ENCODE measurements around the gene PCDH9.
"Not testable (repeated sequence)": the region's sequence is repeated elsewhere in the genome, so short reads cannot be mapped to it uniquely, and the experiment has no call there.

Gene PCDH9

DNA sequence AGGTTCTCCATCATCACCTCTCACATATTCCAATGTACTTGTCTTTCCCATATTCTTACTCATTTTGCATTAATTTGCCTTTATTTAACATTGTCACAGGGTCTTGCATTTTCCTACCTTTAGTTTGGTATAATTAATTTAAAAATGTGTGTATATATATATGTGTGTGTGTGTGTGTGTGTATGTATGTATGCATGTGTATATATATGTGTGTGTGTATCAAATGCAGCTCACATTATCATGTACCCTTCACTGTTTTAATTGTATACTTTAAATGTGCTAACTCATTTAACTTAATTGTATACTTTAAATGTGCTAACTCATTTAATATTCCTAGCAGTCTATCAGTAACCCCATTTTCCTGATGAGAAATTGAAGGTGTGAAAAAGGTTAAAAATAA lies 104.5 kb downstream of the PCDH9 start:
- no peak for DNase-seq (ENCODE audit: low spot score)

DNA sequence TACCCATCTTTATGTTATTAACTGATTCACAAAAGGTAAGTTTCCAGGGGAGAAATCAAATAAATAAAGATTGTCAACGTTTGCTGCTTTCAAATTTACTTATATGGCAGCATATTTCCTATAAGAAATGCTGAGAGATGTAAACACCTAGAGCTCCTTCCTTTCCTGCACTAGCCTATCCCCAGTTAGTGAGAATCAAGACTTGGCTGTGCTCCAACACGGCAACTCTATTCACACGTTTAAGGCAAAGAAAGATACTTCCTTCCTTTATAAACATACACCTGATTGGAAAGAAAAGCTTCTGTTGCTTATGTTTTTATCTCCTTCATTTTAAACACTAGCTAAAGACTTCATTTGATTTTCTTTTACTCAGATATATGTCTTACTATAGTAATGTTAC lies 107.0 kb downstream of the PCDH9 start:
- no peak for DNase-seq (ENCODE audit: low spot score)

DNA sequence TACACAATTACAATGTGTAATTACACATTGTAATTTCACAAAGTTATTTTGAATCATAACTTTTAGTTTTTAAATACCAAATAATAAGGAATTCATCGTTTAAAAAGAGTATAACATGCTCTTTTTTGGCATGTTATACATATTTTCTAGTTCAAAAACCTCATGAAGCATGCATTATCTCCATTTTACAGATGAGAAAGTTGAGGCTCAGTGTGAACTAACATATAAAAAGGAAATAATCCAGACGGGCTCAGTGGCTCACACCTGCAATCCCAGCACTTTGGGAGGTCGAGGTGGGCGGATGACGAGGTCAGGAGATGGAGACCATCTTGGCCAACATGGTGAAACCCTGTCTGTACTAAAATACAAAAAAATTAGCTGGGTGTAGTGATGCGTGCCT lies 107.9 kb downstream of the PCDH9 start:
- DNase-seq (ENCODE audit: low spot score): no peak

DNA sequence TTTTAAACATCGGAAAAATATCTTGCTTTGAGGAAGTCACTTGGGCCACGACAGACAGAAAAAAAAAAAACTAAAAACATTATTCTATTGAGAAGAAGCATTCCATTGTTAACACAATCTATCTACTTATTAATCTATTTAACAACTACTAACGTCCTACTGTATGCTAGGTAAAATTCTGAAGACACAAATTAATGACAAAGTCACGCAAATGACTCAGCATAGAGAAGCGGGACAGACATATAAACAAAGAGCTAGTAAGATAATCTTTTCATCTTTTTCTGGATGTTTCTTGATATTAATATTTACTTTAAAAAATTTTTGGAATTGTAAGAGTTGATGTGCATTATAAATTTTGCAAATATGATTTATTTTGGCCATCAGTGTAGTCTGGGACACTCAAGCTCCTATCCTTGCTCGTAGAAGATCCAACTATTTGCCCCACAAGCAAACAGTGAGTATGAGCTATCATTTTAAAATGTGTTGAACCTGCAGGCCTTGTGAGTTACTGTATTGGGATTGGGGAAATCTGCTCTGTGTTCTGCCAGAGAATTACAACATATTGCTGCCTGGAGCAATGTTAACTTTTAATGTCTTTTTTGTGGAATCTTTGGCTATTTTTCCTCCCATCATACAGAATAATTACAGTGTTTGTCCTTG lies 109.1 kb downstream of the PCDH9 start:
- no peak for DNase-seq (ENCODE audit: low spot score)

DNA sequence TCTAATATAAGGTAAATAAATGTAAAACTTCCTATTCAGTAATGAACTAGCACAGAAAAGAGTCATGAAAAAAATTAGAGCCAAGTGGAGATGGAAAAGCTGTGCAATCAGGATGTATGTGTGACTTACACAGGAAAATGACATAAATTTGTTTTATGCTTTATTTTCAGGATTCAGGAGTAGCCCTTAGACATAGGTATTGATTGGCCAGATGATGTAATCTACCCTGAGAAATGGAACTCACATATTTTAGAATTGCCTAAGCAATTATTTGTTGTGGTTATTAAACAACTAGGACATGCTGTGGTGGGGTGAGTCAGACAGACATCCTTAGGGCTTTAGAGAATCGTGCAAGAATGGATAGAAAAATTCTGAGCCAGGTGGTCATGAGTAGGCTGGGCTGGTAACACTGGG lies 110.6 kb downstream of the PCDH9 start:
- DNase-seq (ENCODE audit: low spot score): peak; percentile 5

DNA sequence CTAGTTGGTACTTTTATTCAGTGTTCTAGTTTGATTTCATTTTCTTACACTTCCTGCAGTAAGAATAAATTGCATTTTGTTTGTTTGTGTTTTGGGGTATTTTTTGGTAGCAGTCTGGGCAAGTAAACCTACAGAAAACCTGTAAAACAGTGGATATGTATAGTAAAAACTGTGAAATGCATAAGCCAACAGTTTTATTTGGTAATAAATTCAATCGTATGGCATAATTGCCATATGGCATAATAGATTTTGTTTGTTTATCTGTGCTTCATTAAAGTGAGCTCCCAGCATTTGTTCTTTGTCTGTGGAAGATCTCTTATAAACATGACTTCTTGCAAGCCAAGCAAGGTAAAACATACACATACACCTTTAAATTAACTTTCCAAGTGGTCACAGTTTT lies 111.9 kb downstream of the PCDH9 start:
- no peak for DNase-seq (ENCODE audit: low spot score)

DNA sequence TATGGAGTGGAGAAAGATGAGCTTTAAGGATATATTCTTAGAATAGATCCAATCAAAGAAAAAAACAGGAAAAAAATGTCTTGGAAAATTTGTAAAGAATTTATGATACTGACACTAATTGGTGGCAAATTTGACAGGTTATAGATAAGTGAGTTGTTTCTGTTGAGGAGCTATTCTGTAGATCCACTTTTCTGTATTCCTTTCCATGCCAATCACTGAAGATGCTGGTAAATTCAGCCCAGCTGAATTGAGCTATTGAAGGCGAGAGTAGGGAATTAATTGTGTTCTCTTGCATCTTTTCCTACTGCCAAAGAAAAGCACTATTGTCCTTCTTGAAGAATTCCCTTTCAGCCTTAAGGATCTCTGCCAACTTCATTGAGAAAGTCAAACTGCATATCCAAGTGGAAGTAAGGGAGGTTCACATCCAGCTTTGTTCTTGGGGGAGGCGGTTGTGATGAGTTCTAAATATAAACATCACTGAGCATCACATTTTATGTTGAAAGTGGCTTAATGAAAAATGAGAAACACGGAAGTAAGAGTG lies 113.1 kb downstream of the PCDH9 start:
- DNase-seq (ENCODE audit: low spot score): peak; percentile 73

DNA sequence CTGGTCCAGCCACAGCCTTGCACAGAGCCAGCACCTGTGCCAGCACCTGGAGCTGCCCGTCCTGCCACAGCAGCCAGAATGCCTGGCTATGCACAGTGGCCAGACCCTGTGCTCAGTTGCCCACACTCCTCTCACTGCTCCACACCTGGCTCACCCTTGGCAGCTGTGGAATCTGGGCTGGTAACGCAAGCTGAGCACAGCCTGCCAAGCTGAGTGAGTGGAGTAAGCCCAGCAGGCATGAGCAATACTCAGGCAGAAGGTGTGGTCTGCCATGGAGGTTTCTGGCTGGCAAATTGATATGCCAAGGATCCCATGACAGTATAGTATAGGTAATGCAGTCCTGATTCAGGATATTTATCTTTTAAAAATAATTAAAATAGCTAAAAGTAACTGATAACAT lies 122.2 kb downstream of the PCDH9 start:
- no peak for DNase-seq (ENCODE audit: low spot score)

DNA sequence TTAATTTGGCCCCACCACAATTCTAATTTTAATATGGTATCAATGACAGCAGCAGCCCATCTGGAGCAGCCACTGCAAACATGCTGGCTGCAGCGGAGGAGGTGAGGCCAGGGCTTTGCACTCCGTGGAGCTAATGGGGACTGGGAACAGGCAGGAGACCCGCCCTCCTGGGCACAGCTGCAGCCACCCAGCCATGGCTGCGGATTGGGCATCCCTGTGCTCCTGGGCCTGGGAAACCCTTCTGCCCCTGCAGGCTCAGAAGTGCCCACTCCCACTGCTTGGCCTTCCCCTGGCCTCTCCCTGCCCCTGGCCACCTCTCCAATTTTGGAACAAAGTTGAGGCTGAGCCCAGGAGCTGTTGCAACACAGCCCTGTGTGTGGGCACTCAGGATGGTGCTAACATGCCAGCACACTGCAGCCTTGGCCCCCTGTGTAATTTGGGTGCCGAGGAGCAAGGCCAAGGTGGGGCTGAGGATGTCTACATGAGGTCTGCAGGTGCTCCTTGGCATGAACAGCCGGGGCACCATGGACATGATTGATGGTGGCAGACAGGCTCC lies 123.6 kb downstream of the PCDH9 start:
- no peak for DNase-seq (ENCODE audit: low spot score)

DNA sequence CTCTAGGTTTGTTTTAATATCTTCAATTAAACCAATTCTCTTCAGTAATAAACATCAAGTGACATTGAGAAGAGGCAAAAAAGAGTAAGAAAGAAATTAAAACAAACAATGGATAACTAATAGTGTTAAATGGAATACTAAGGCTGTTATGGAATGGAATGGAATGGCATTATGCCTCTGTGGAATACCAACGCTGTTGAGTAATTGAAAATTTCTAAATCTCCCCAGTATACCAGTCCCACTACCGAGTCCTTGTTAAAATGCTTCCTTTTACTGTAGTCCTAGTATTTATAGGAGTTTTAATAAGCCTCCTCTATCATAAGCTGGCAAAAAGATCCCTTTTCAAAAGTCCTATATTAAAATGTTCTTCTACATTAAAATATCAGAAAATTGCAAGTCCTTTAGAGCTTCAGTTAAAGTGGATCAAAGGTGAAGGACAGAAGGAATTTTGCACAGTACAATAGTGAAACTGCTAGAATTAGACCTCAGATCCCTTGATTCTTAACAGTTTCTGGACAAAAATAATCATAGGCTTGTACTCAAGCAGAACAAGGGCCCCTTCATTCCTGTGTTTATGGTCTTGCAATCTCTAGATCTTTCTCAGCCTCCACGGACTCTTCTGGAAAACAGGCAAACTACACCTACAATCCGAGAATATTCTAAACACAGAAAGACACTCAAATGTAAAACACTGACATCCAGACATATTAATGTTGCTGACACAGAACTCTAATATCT lies 128.2 kb downstream of the PCDH9 start:
- DNase-seq (ENCODE audit: low spot score): peak; percentile 21

DNA sequence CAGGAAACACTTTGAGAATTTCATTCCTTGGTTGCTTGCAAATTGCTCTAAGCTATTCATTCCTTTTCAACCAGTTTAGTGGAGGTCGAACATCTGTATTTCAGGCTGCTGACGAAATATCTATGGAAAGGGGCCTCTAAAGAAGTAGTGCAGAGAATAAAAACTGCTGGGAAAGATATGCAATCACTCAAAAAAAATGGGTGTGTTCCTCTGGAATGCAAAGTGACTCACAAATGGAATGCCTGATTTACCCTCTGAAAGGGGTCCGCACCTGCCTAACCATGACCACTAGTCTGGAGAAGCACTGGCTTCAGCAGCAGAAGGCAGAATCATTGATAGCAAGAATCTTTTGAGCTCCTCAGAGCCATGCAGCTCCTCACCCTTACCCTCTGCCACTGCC lies 129.4 kb downstream of the PCDH9 start:
- no peak for DNase-seq (ENCODE audit: low spot score)

DNA sequence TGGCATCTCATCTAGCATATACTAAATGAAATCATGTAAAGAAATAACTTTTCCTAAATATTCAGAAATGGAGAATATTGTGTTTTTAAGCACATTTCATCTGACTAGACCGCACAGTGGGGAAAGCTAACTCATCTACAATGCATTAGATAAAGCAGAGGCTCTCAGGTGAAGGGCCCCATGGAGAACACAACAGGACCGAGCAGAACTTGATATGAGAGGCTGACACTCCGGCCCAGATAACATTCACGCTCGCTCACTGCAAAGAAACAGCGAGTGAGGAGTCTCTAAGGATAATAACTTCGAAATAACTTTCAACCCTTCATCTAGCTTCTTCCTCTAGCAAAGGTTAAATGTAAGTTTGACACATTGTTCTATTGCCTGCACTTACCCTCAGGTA lies 130.6 kb downstream of the PCDH9 start:
- DNase-seq (ENCODE audit: low spot score): no peak

DNA sequence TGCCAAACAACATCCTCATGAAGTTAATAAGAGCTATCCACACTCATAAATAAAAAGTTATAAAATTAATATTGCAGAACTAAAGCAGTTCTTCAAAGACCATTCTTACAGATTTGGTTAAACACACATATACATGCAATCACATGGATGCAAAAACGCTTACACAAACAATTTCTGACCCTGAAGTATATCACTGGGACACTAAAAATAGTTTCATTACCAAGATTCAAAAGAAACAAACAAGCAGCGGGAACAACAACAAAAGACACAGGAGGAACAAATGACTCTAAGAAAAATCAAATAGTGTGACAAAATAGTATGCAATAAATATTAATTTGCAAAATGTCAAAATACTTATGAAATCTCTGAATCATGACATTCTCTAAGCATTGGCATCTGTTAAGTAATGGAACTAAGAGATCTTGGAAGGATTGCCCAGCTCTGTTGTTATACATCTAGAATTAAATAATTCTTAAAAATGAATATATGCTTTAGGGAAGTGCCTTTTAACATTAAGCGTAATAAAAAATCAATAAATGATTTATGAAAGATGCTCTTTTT lies 132.2 kb downstream of the PCDH9 start:
- DNase-seq (ENCODE audit: low spot score): no peak

DNA sequence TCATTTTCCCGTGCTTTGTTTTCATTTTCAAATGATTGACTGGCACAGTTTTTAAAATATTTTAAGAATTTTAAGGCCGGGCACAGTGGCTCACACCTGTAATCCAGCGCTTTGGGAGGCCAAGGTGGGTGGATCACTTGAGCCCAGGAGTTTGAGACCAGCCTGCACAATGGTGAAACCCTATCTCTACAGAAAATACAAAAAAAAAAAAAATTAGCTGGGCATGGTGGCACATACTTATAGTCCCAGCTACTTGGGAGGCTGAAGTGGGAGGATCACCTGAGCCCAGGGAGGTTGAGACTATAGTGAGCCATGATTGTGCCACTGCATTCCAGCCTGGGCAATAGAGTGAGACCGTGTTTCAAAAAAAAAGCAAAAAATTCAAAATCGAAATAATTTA lies 133.2 kb downstream of the PCDH9 start:
- not testable (repeated sequence) for DNase-seq (ENCODE audit: low spot score)

DNA sequence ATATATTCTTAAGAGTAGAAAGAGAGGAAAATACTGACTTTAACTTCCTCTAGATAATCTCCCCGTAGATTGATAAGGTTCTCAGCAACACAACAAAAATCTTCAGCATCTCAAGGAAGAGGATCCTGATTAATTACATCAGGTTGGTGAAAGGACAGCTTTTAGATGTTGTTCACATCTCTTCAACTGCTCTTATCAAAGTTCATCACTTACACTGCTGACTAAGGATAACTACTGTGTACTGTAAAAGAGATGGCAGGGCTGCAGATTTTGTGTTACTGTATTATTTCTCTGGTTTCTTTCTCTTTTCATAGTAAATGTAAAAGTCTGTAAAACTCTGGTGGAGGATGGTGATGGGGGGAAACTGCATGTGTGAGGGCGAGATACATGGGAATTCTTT lies 133.7 kb downstream of the PCDH9 start:
- DNase-seq (ENCODE audit: low spot score): no peak

DNA sequence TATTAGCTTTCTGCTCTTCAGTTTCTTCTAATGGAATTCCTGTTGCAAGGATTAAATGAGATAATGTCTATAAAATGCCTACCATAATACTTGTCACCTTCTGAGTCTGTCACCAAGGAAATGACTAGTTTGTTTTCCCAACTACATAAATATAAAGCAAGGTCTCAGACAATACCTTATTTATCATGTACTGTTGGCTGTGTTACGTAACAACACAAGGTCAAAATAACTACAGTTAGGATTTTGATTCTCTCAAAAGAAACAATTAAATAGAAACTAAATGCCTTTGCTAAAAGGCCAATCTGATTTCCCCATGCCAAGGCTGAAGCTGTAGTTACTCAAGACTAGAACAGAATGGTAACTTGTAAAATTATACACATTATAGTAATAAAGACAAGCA lies 134.5 kb downstream of the PCDH9 start:
- DNase-seq (ENCODE audit: low spot score): peak; percentile 4

DNA sequence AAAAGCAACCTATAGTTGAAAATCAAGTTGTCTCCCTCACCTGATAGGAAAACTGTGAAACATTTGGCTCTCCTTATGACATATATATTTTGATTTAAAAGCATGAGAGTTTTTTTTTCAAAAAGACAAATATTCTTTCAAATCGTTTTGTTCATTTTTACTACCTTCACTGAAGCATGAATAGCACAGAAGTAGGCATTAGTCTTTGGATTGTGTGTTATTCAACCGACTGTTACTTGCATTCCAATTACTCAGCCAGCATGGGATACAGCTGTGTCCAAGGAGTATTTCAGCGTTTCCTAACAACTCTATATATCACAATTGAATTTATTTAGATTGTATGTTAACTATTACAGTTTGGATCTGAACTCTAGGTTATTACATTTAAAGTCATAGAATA lies 135.2 kb downstream of the PCDH9 start:
- DNase-seq (ENCODE audit: low spot score): no peak

DNA sequence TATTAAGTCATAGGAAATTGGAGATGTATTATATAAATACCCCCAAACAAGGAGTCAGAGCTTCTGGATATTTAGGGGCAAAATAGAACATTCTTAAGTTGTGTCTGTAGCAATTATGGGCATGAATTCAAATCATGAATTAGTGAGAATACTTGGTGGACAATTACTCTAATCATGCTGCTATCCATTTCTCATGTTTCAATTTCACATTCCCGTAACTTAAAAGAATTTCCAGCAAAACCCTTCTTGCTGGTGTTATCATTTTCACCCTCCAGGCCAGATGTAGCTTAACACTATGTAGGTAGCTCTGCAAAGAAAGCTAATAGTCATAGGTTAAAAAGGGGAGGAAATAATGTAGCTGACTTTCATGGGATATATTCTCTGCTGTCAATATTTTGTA lies 136.1 kb downstream of the PCDH9 start:
- DNase-seq (ENCODE audit: low spot score): no peak

DNA sequence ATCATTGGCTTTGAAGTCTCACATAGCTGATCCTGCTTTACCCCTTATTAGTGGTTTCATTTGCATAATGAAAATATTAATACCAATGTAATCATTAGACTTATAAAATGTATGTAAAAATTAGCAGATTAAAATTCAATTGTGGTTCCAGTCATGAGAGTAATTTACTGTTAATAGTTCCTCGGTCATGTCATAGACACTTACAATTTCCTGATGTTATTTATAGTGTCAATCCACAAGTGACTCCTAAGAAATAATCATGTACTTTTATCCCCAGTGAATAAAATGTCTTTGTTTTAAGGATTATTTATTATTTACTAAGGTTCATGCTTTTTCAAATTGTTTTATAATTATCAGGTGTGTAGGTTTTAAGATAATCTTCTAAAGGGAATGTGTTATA lies 138.5 kb downstream of the PCDH9 start:
- no peak for DNase-seq (ENCODE audit: low spot score)

DNA sequence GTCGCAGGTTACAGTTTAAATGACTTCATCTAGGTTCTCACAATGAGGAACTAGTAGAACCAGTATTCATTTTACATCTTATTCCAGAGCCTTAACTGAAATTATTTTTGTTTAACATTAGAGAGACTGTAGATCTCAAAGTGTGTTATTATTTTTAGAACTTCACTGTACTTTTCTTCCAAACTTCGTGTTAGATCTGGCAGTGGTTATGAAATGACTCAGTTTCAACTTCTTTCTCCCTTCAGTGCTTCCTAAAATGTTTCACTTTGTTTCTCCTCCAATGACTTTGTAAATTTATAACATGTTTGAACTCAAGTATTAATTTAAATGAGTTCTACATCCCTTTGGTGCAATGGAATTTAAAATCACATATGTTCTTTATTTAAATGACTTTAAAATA lies 139.3 kb downstream of the PCDH9 start:
- DNase-seq (ENCODE audit: low spot score): no peak

DNA sequence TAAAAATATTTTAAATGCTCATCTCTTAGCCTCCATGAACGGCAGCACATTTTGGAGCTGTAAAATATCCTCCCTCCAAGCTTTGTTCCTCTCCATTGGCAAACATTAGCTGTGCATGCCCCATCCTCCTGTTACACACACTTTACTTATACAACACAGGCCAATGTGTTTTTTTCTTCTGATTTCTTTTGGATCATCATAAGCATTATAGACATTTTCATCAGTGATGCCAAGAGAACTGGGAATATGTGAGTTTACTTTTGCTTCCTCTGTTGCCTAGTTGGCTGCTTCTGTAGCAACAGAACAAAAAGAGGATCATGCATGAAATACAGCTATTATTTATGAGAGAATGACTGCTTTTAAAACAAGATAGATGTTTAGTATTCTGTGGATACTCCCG lies 142.6 kb downstream of the PCDH9 start:
- no peak for DNase-seq (ENCODE audit: low spot score)

DNA sequence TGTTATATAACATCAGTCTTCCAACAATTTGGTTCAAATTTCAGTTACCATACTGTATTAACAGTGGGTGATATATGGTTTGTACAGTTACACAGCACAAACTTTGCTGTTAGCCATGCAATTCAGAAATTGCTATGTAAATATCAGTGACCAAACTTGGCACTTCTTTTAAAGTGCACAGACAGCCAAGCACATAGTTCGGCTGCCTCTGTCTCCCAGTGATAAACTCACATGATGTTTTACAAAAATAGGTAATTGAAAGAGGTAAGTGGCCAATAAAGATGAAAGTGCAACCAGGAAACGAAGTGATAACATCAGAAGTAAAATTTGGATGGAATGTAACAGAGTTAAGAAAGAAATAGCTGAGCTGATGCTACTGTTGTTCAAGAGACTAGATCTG lies 143.9 kb downstream of the PCDH9 start:
- DNase-seq (ENCODE audit: low spot score): no peak

DNA sequence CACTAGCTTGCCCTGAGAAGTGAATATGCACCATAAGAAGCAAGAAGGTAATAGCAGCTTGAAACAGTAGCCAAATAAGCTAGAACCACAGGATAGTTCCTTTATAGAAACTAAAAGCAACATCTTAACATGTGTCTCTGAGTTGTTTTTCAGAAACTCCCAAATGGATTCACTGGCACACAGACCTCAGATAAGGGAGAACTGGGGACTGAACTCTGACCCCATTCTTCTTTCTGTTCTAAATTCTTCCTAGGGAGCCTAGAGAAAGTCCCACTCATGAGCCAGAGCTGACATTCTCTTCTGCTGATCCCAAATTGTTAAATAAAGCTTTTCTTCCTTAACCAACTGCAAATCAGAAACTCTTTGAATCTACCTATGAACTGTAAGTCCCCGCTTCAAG lies 146.1 kb downstream of the PCDH9 start:
- DNase-seq (ENCODE audit: low spot score): no peak

Measured in COLO829 (cell line).